ENCODE data around the gene WT1.

The WT1 gene

GRCh38 chr11:32379719-32380118 lies 55.6 kb downstream of the WT1 start:
- POLR2A ChIA-PET, result no interaction called here

DNA sequence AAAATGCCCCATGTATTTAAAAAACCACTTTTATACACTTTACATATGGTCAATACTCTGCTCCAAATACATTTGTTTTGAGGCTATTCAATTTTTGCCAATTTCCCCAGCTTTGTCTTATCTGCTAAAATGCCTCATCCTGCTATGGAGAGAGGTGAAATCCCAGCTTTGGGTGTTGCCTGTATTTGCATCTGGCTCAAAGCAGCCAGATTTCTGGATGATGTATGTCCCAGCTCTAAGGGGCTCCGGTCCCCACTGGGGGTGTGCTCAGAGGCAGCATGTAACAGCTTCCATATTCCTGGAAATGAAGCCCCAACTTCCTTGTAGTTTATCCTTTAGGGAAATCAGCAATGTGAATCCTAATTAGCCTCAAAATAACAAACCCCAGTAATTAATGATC lies 59.5 kb downstream of the WT1 start:
- Histone ChIP-seq H3K9me3 (ENCODE audit: control insufficient read depth, insufficient read depth, low read depth, low read length) (no peaks in the 10 kb centered on the region), H3K4me1 (ENCODE audit: control insufficient read depth, insufficient read depth, low read length) (no peaks in the 10 kb centered on the region), H3K4me3 (ENCODE audit: low read depth, low read length) (no peak overlapping the region), H3K27ac (ENCODE audit: extremely low read depth, low read depth, low read length) (no peak overlapping the region), H3K36me3 (ENCODE audit: control insufficient read depth in 2 of 2, insufficient read depth in 1 of 2, low read length in 2 of 2) (no peaks in the 10 kb centered on the region)
- ChIA-PET POLR2A (no interaction called here), CTCF (interaction anchor here (0.6 to 3.3 kb wide), 5 partner anchors 10 to 236 kb away, joined by 3 to 17 read pairs (median 3); no protein-coding TSS in a partner anchor)
- no peak for TF ChIP-seq ZNF621 (tag by site-specific recombination; IDR thresholded peaks at IDR 0.05)
- no peak for TF ChIP-seq ZNF530 (tag by site-specific recombination; IDR thresholded peaks at IDR 0.05; ENCODE audit: low read depth)
- TF ChIP-seq, protein P1, sequence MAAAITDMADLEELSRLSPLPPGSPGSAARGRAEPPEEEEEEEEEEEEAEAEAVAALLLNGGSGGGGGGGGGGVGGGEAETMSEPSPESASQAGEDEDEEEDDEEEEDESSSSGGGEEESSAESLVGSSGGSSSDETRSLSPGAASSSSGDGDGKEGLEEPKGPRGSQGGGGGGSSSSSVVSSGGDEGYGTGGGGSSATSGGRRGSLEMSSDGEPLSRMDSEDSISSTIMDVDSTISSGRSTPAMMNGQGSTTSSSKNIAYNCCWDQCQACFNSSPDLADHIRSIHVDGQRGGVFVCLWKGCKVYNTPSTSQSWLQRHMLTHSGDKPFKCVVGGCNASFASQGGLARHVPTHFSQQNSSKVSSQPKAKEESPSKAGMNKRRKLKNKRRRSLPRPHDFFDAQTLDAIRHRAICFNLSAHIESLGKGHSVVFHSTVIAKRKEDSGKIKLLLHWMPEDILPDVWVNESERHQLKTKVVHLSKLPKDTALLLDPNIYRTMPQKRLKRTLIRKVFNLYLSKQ (tag by site-specific recombination; IDR thresholded peaks at IDR 0.05; ENCODE audit: borderline replicate concordance), result no peak
- no peak for TF ChIP-seq ZSCAN16 (tag by site-specific recombination; IDR thresholded peaks at IDR 0.05)
- no peak for TF ChIP-seq ZBTB20 (tag by site-specific recombination; IDR thresholded peaks at IDR 0.05)
- no peak for TF ChIP-seq ZNF148 (tag by site-specific recombination; IDR thresholded peaks at IDR 0.05; ENCODE audit: borderline replicate concordance)
- no peak for TF ChIP-seq KLF9 (tag by site-specific recombination; IDR thresholded peaks at IDR 0.05; ENCODE audit: low read depth)
- TF ChIP-seq ZNF146 (tag by site-specific recombination; IDR thresholded peaks at IDR 0.05), result no peak
- no peak for TF ChIP-seq ZNF677 (tag by site-specific recombination; IDR thresholded peaks at IDR 0.05)
- TF ChIP-seq ZNF626 (tag by site-specific recombination; IDR thresholded peaks at IDR 0.05), result no peak
- TF ChIP-seq ZNF707 (tag by site-specific recombination; IDR thresholded peaks at IDR 0.05), result no peak
- TF ChIP-seq ZNF37A (tag by site-specific recombination; IDR thresholded peaks at IDR 0.05), result no peak
- TF ChIP-seq, protein P2, sequence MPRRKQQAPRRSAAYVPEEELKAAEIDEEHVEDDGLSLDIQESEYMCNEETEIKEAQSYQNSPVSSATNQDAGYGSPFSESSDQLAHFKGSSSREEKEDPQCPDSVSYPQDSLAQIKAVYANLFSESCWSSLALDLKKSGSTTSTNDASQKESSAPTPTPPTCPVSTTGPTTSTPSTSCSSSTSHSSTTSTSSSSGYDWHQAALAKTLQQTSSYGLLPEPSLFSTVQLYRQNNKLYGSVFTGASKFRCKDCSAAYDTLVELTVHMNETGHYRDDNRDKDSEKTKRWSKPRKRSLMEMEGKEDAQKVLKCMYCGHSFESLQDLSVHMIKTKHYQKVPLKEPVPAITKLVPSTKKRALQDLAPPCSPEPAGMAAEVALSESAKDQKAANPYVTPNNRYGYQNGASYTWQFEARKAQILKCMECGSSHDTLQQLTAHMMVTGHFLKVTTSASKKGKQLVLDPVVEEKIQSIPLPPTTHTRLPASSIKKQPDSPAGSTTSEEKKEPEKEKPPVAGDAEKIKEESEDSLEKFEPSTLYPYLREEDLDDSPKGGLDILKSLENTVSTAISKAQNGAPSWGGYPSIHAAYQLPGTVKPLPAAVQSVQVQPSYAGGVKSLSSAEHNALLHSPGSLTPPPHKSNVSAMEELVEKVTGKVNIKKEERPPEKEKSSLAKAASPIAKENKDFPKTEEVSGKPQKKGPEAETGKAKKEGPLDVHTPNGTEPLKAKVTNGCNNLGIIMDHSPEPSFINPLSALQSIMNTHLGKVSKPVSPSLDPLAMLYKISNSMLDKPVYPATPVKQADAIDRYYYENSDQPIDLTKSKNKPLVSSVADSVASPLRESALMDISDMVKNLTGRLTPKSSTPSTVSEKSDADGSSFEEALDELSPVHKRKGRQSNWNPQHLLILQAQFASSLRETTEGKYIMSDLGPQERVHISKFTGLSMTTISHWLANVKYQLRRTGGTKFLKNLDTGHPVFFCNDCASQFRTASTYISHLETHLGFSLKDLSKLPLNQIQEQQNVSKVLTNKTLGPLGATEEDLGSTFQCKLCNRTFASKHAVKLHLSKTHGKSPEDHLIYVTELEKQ (tag by site-specific recombination; IDR thresholded peaks at IDR 0.05; ENCODE audit: borderline replicate concordance), result no peak
- TF ChIP-seq, protein P3, sequence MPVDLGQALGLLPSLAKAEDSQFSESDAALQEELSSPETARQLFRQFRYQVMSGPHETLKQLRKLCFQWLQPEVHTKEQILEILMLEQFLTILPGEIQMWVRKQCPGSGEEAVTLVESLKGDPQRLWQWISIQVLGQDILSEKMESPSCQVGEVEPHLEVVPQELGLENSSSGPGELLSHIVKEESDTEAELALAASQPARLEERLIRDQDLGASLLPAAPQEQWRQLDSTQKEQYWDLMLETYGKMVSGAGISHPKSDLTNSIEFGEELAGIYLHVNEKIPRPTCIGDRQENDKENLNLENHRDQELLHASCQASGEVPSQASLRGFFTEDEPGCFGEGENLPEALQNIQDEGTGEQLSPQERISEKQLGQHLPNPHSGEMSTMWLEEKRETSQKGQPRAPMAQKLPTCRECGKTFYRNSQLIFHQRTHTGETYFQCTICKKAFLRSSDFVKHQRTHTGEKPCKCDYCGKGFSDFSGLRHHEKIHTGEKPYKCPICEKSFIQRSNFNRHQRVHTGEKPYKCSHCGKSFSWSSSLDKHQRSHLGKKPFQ (tag by site-specific recombination; IDR thresholded peaks at IDR 0.05), result no peak
- no peak for TF ChIP-seq ZNF830 (tag by site-specific recombination; IDR thresholded peaks at IDR 0.05; ENCODE audit: low read depth)
- TF ChIP-seq ZNF747 (tag by site-specific recombination; IDR thresholded peaks at IDR 0.05), result no peak
- no peak for TF ChIP-seq ZNF561 (tag by site-specific recombination; IDR thresholded peaks at IDR 0.05; ENCODE audit: borderline replicate concordance)

More at GRCh38 chr11:32379719-32380118, 55.6 kb downstream of the WT1 start:
- no peaks in the 10 kb centered on the region for H3K4me1 ChIP-seq (ENCODE audit: control insufficient read depth, insufficient read depth, low read length)
- no peak overlapping the region for H3K27ac ChIP-seq (ENCODE audit: extremely low read depth, low read depth, low read length)
- H3K36me3 ChIP-seq (ENCODE audit: control insufficient read depth in 2 of 2, insufficient read depth in 1 of 2, low read length in 2 of 2), result no peaks in the 10 kb centered on the region
- CTCF ChIA-PET, result no interaction called here
- TF ChIP-seq, protein P4, sequence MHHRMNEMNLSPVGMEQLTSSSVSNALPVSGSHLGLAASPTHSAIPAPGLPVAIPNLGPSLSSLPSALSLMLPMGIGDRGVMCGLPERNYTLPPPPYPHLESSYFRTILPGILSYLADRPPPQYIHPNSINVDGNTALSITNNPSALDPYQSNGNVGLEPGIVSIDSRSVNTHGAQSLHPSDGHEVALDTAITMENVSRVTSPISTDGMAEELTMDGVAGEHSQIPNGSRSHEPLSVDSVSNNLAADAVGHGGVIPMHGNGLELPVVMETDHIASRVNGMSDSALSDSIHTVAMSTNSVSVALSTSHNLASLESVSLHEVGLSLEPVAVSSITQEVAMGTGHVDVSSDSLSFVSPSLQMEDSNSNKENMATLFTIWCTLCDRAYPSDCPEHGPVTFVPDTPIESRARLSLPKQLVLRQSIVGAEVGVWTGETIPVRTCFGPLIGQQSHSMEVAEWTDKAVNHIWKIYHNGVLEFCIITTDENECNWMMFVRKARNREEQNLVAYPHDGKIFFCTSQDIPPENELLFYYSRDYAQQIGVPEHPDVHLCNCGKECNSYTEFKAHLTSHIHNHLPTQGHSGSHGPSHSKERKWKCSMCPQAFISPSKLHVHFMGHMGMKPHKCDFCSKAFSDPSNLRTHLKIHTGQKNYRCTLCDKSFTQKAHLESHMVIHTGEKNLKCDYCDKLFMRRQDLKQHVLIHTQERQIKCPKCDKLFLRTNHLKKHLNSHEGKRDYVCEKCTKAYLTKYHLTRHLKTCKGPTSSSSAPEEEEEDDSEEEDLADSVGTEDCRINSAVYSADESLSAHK (tag by site-specific recombination; IDR thresholded peaks at IDR 0.05), result no peak
- TF ChIP-seq ZNF175 (tag by site-specific recombination; IDR thresholded peaks at IDR 0.05) (no peak), ZNF639 (tag by site-specific recombination; IDR thresholded peaks at IDR 0.05) (no peak), TCF7L2 (IDR thresholded peaks at IDR 0.05; ENCODE audit: borderline replicate concordance, low read depth, low read length) (0 out of 2 replicates have a peak, but pooled peaks have one; percentile 24)
- no peaks in the 10 kb centered on the region for H3K9me3 ChIP-seq (ENCODE audit: control insufficient read depth, insufficient read depth, low read depth, low read length)
- H3K4me3 ChIP-seq (ENCODE audit: low read depth, low read length), result no peak overlapping the region

Data from HEK293 (cell line).